Erythroblast (primary cell): ENCODE data around the gene KLRC2.
"Not testable (repeated sequence)": the region's sequence is repeated elsewhere in the genome, so short reads cannot be mapped to it uniquely, and the experiment has no call there.

ENCODE experiments used
- GATA1 ChIP-seq: IDR thresholded peaks from 2 replicates; pipeline ENCODE4 v1.6.1; 2011; ENCODE audit warnings: low read depth, mild to moderate bottlenecking, control low read depth, low read length, moderate library complexity
- POLR2A ChIP-seq: IDR thresholded peaks from 2 replicates; pipeline ENCODE4 v1.6.1; 2011; ENCODE audit warnings: mild to moderate bottlenecking, low read length

DNA sequence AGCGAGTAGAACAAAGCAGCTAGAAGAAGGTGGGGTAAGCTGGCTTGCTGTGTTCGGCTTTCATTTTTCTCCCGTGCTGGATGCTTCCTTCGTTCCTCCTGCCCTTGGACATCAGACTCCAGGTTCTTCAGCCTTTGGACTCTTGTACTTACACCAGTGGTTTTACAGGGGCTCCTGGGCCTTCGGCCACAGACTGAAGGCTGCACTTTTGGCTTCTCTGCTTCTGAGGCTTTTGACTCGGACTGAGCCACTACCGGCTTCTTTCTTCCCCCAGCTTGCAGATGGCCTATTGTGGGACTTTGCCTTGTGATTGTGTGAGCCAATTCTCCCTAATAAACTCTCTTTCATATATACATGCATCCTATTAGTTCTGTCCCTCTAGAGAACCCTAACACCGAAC is 9.9 kb downstream of the KLRC2 start:
- not testable (repeated sequence) for TF ChIP-seq POLR2A, GATA1
